Esophagus muscularis mucosa (tissue), 4 donors: ENCODE data around the gene CARMIL1. TPM values are rescaled to one million over a fixed set of nuclear protein-coding genes. Genes with fewer than 3 reads are reported as not detected.

ENCODE experiments used
- DNase-seq: peaks from one replicate; pipeline ENCODE4 v3.0.0-alpha.2; 2017; ENCODE audit errors: extremely low spot score
- H3K27ac ChIP-seq, 4 donors: fragments of 200-600 bp; sonication (generic); replicated peaks in 1 of 4; 1 replicate in 3 of 4; 2 replicates in 1 of 4; pipeline ENCODE4 v1.5.1; 2016 to 2019; ENCODE audit warnings: mild to moderate bottlenecking in 1 of 4
- H3K27me3 ChIP-seq, 4 donors: fragments of 200-600 bp; sonication (generic); one replicate each; pipeline versions ENCODE4 v1.5.1 to v1.6.0; 2016 to 2019
- H3K36me3 ChIP-seq, 4 donors: fragments of 200-600 bp; sonication (generic); one replicate each; pipeline ENCODE4 v1.5.1; 2016 to 2019
- H3K4me1 ChIP-seq, 4 donors: fragments of 200-600 bp; sonication (generic); one replicate each; pipeline ENCODE4 v1.5.1; 2016 to 2019
- H3K4me3 ChIP-seq, 4 donors: fragments of 200-600 bp; sonication (generic); 1 replicate in 2 of 4; 2 replicates in 2 of 4; pipeline ENCODE4 v1.5.1; 2016 to 2019; ENCODE audit warnings: mild to moderate bottlenecking in 4 of 4, moderate library complexity in 1 of 4
- H3K9me3 ChIP-seq, 4 donors: fragments of 200-600 bp; sonication (generic); 1 replicate in 3 of 4; 2 replicates in 1 of 4; pipeline ENCODE4 v1.5.1; 2016 to 2019
- CTCF ChIP-seq, 3 experiments: fragments of 200-600 bp in 2 of 3; fragments of 450-650 bp in 1 of 3; sonication (generic) in 2 of 3; IDR thresholded peaks; one replicate each; pipeline ENCODE4 v1.5.1; 2017 to 2019; ENCODE audit warnings: antibody characterized with exemption in 3 of 3, mild to moderate bottlenecking in 2 of 3, moderate library complexity in 1 of 3
- EP300 ChIP-seq: sonication (generic); formaldehyde crosslinking; IDR thresholded peaks from one replicate; pipeline ENCODE4 v1.6.1; 2017; ENCODE audit warnings: antibody characterized with exemption
- POLR2A ChIP-seq: fragments of 450-650 bp; IDR thresholded peaks from one replicate; pipeline ENCODE4 v1.6.1; 2017; ENCODE audit warnings: antibody characterized with exemption, moderate library complexity, mild to moderate bottlenecking, low read depth
- POLR2AphosphoS5 ChIP-seq, 2 donors: sonication (generic); formaldehyde crosslinking; IDR thresholded peaks; one replicate each; pipeline ENCODE4 v1.6.1; 2017; ENCODE audit warnings: antibody characterized with exemption in 2 of 2
- WGBS: methylation state at CpG from one replicate; pipeline ENCODE4 v1.1.5; 2018; 5-methylcytosine and 5-hydroxymethylcytosine counted together
- intact Hi-C: fragments of 100-400 bp; cut with DNase I; formaldehyde crosslinking; loops from one replicate; pipeline ENCODE4 v1.15.1; 2023
- total RNA-seq, 4 donors: library from RNA; depleted of rRNA; stranded (reverse); fragments of >200 nt; gene quantifications; one replicate each; pipeline versions ENCODE4 v1.1.0 to v1.2.1, GENCODE V29; 2016

Gene CARMIL1
- total RNA-seq, 4 donors from 2014 or later: 10.0 to 12.1 (median 11.1) TPM

DNA sequence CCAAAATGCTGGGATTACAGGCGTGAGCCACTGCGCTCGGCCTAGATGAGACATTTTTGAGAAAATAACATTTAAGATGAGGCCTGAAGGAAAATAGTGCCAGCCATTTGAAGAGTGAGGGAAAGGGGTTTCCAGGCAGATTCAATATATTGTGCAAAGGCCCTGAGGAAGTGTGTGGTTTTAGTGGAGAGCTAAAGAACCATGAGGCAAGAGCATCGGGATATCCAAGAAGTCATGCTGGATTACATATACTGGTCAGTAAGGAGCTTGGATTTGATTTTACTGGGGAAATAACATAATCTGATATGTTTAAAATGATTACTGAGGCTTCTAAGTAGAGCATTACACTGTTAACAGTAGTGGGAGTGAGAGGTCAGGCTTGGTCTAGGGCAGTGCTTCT lies 47.0 kb downstream of the CARMIL1 start:
- Histone ChIP-seq H3K27me3 (peaks cover 0 to under 1% (median 0%) of the 10 kb centered on the region in 4 donors), H3K4me3 (no peak overlapping the region), H3K36me3 (no peaks in the 10 kb centered on the region), H3K27ac (no peak overlapping the region), H3K9me3 (no peaks in the 10 kb centered on the region), H3K4me1 (peaks cover 0 to 6% (median 2%) of the 10 kb centered on the region in 4 donors)
- 92% methylated on average over 4 of the region's 4 CpGs for WGBS
- TF ChIP-seq POLR2AphosphoS5 (IDR thresholded peaks at IDR 0.05): no peak
- intact Hi-C loops: no loop called here
- no peak for DNase-seq

DNA sequence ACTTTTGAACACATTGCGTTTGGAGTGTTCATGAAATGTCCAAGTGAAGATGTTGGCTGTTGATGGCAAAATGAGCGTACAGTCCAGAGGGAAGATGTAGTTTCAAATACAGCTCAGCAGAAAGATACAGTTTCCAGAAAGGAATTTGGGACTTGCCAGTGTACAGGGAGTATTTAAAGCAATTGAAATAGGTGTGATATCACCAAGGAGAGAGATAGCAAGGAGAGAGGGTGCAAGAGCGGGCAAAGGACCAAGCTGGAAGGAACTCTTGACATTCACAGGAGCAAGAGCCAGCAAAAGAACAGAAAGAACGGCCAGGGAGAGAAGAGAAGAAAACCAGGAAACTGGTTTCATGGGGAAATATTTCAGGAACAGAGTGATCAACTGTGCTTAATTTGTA lies 47.8 kb downstream of the CARMIL1 start:
- Histone ChIP-seq H3K4me3 (no peak overlapping the region), H3K27ac (no peak overlapping the region), H3K4me1 (peaks cover 0 to 12% (median 3%) of the 10 kb centered on the region in 4 donors), H3K27me3 (peaks cover 0 to 3% (median 0%) of the 10 kb centered on the region in 4 donors), H3K36me3 (no peaks in the 10 kb centered on the region), H3K9me3 (no peaks in the 10 kb centered on the region)
- no peak for TF ChIP-seq CTCF (IDR thresholded peaks at IDR 0.05)
- WGBS: 64% methylated on average over 4 of the region's 4 CpGs
- intact Hi-C loops: no loop called here
- DNase-seq: no peak

GRCh38 chr6:25327432-25327831 lies 48.3 kb downstream of the CARMIL1 start:
- Histone ChIP-seq H3K4me3 (no peak overlapping the region), H3K9me3 (no peaks in the 10 kb centered on the region), H3K4me1 (peaks cover 0 to 13% (median 3%) of the 10 kb centered on the region in 4 donors), H3K27ac (no peak overlapping the region), H3K27me3 (peaks cover 0 to 3% (median 0%) of the 10 kb centered on the region in 4 donors), H3K36me3 (no peaks in the 10 kb centered on the region)
- no peak for DNase-seq
- 75% methylated on average over 2 of the region's 2 CpGs for WGBS
- TF ChIP-seq EP300 (no peak), POLR2AphosphoS5 (IDR thresholded peaks at IDR 0.05) (no peak), CTCF (IDR thresholded peaks at IDR 0.05) (no peak), POLR2A (no peak)
- intact Hi-C loops: no loop called here

DNA sequence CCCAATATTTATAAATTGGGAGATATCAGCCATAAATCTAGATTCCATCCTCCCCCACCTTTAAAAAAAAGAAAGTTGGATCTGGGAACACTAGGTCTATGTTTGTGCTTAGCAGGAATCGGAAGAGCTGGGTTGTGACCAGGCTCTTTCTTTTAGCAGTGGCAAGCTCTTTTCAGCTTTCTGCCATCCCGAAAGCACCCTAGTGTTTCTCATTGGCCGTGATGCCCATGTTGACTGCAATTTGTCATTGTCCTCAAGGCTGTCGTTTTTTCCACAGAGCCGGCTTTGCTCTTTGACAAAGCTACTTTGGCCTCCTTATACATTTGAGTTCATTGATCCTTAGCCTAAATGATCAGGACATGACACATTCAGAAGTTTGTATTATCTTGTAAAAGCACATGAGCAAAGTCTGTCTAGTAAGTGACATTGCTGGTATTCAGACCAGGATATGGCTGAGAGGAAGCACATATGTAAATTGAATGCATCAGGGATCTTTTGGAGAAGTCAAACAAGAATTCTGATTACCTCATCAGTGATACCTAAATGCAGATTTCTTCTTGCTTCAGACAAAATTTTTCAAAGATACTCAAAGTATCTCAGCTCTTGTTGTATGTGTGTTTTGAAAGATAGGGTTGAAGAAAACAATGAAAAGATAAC lies 50.1 kb downstream of the CARMIL1 start:
- intact Hi-C loops: no loop called here
- no peak for TF ChIP-seq EP300
- TF ChIP-seq CTCF (IDR thresholded peaks at IDR 0.05): no peak
- no peak for TF ChIP-seq POLR2AphosphoS5 (IDR thresholded peaks at IDR 0.05)
- TF ChIP-seq POLR2A: no peak
- WGBS: 85% methylated on average over 5 of the region's 5 CpGs
- no peak for DNase-seq
- peaks cover 0 to 21% (median 6%) of the 10 kb centered on the region in 4 donors for H3K4me1 ChIP-seq
- no peak overlapping the region for H3K27ac ChIP-seq
- no peaks in the 10 kb centered on the region for H3K9me3 ChIP-seq
- no peak overlapping the region for H3K4me3 ChIP-seq
- peaks cover 0 to 3% (median 0%) of the 10 kb centered on the region in 4 donors for H3K27me3 ChIP-seq
- no peaks in the 10 kb centered on the region for H3K36me3 ChIP-seq

GRCh38 chr6:25329982-25330381 lies 50.8 kb downstream of the CARMIL1 start:
- H3K27ac ChIP-seq: no peak overlapping the region
- TF ChIP-seq EP300: no peak
- TF ChIP-seq POLR2A: no peak
- TF ChIP-seq CTCF (IDR thresholded peaks at IDR 0.05): no peak
- TF ChIP-seq POLR2AphosphoS5 (IDR thresholded peaks at IDR 0.05): no peak
- peaks cover 0 to 21% (median 6%) of the 10 kb centered on the region in 4 donors for H3K4me1 ChIP-seq
- WGBS: 95% methylated on average over 4 of the region's 4 CpGs
- H3K36me3 ChIP-seq: no peaks in the 10 kb centered on the region
- no peak overlapping the region for H3K4me3 ChIP-seq
- peaks cover 0 to 3% (median 0%) of the 10 kb centered on the region in 4 donors for H3K27me3 ChIP-seq
- intact Hi-C loops: no loop called here
- no peak for DNase-seq
- no peaks in the 10 kb centered on the region for H3K9me3 ChIP-seq
